ENCODE results near the gene DBET.
"Not testable (repeated sequence)": the region's sequence is repeated elsewhere in the genome, so short reads cannot be mapped to it uniquely, and the experiment has no call there.

The DBET gene

DNA sequence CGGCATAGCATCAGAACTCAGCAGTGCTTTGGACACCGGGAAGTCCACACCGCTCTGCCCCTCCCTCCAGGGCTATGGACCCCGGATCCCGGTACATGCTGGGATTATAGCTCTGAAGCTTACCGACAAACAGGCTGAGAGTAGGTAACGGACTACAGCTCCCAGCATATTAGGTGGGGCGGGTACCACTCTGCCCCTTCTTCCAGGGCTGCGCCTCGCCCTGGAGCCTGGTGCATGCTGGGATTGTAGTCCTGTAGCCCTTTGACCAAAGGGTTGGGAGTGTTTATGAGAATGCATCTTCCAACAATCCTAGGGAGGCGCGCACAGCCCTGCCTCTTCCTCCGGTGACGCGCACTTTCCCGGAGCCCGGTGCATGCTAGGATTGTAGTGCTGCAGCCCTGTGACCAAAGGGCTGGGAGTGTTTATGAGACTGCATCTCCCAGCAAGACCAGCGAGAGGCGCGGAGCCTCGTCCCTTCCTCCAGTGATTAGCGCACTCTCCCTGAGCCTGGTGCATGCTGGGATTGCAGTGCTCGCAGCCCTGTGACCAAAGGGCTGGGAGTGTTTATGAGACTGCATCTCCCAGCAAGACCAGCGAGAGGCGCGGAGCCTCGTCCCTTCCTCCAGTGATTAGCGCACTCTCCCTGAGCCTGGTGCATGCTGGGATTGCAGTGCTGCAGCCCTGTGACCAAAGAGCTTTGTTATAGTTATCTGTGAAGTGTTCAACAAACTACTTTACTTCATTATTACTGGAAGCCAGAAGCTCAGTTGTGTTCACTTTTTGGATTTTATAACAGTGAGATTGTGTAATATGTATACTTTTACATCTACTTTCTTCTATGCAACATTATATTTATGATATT lies 14.7 kb upstream of the DBET start:
- not testable (repeated sequence) for DNase-seq (ENCODE audit: low spot score)

GRCh38 chr4:190058997-190059396 lies 5.3 kb upstream of the DBET start:
- DNase-seq (ENCODE audit: low spot score), result not testable (repeated sequence)

DNA sequence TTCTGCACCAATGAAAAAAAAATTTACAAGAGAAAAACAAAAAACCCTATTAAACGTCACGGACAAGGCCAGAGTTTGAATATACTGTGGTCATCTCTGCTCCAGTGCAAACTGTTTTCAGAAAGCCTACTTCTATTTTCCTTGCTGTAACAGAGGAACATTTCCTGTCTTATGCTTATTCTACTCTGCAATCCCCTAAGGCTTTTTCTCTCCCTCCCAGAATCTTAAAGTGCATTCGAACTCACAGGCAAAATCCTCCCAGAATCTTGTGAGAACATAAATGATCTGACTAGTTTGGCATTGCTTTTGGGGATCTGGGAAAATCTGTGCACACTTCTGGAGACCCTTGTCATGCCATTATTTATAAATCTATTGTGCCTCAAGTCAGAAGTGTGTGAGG lies 503 bp downstream of the DBET start:
- not testable (repeated sequence) for DNase-seq (ENCODE audit: low spot score)

DNA sequence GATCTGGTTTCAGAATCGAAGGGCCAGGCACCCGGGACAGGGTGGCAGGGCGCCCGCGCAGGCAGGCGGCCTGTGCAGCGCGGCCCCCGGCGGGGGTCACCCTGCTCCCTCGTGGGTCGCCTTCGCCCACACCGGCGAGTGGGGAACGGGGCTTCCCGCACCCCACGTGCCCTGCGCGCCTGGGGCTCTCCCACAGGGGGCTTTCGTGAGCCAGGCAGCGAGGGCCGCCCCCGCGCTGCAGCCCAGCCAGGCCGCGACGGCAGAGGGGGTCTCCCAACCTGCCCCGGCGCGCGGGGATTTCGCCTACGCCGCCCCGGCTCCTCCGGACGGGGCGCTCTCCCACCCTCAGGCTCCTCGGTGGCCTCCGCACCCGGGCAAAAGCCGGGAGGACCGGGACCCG lies 4.0 kb downstream of the DBET start:
- not testable (repeated sequence) for DNase-seq (ENCODE audit: low spot score)

GRCh38 chr4:190093052-190093451 lies 28.8 kb downstream of the DBET start:
- not testable (repeated sequence) for DNase-seq (ENCODE audit: low spot score)

DNA sequence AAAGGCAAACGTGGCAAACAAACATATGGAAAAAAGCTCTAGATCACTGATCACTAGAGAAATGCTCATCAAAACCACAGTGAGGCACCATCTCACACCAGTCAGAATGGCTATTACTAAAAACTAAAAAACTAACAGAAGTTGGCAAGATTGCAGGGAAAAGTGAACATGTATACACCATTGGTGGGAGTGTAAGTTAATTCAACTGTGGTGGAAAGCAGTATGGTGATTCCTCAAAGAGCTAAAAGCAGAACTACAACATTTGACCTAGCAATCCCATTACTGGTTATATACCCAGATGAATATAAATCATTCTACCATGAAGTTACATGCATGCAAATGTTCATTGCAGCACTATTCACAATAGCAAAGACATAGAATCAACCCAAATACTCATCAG lies 29.7 kb downstream of the DBET start:
- not testable (repeated sequence) for DNase-seq (ENCODE audit: low spot score)

DNA sequence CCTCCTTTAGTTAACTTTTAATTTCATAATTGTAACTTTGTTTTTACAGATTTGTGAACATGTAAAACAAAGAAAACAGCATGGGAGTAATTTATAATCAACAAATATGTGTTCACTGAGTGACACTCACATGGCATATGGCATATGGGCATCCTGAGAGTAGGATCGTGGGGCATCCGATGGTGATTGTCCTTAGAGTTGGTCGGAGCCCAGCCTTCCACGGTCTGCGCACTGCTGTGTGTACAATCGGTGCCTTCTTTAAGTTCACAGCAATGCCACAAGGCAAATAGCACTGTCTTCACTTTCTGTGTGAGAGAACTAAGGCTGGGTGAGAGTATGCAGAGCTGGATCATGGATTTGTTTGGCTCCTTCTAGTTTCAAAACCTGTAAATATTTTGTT lies 31.0 kb downstream of the DBET start:
- not testable (repeated sequence) for DNase-seq (ENCODE audit: low spot score)

DNA sequence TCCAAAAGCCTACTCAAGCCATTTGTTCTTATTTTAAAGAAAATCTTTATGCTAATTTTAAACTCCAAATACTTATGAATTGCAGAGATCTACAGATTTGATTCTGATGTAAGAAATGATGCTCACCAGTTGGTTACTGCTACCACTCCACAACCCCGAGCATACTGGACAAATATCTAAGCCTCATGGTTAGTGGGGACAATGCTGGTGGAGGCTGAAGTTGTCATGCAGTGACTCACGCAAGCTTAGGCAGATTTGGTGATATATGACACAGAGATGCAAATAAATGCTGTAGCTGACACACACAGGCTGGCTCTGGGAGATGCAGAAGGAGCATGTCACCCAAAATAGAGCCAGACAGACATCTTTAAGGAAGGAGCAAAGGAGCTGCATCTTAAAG lies 35.3 kb downstream of the DBET start:
- DNase-seq (ENCODE audit: low spot score), result not testable (repeated sequence)

DNA sequence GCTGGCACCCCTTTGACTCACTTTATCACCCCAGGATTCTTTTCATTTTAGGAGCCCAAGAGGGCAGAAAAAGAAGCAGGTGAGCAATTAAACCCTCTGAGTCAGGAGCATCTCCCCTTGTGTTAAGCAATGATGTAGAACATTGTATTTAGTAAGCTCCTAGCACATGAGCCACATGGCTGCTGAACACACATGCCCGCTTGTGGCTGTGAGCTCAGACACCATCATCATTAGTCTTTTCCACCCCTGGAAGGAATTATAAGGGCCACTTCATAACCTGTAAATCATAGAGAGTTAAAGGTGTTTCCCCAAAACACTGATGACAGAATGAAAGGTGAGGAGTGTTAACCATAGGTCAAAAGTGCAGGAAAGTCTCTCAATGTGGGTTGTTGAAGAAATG lies 37.2 kb downstream of the DBET start:
- not testable (repeated sequence) for DNase-seq (ENCODE audit: low spot score)

- not testable (repeated sequence) for DNase-seq (ENCODE audit: low spot score)
These were observed 41.9 kb downstream of the DBET start for GRCh38 chr4:190106191-190106590.

GRCh38 chr4:190106611-190107480 lies 42.5 kb downstream of the DBET start:
- DNase-seq (ENCODE audit: low spot score), result not testable (repeated sequence)

DNA sequence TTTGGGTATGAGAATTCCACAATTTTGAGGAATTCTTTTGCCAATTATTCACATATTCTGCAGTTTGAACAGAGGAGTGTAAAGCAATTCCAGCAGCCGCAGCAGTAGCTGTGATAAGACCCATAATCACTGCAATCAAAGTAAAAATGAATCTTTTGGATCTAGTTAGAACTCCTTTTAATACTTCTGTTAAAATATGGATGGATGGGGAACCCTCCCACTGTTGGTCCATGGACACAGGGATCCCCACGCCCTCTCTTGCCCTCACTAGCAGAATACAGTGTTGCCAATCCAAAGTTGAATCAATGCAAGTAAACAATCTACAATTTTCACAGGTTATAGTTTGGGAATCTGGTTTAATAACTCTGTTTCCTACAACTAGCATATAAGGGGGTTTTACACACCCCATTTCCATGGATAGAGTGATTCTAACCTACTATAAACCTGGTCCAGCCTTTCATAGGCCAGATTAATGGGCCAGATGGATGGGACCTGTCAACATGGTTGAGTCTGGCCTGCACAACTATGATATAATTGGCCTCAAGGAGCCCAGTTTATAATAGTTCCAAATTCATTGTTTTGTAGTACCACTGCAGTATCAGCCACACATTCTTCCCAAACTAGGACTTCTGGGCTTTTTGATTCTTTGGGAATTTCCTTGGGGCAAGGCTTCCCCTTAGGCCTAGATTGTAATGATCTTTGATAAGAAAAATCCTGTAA lies 43.6 kb downstream of the DBET start:
- DNase-seq (ENCODE audit: low spot score), result not testable (repeated sequence)

GRCh38 chr4:190108756-190109155 lies 44.5 kb downstream of the DBET start:
- DNase-seq (ENCODE audit: low spot score), result not testable (repeated sequence)

DNA sequence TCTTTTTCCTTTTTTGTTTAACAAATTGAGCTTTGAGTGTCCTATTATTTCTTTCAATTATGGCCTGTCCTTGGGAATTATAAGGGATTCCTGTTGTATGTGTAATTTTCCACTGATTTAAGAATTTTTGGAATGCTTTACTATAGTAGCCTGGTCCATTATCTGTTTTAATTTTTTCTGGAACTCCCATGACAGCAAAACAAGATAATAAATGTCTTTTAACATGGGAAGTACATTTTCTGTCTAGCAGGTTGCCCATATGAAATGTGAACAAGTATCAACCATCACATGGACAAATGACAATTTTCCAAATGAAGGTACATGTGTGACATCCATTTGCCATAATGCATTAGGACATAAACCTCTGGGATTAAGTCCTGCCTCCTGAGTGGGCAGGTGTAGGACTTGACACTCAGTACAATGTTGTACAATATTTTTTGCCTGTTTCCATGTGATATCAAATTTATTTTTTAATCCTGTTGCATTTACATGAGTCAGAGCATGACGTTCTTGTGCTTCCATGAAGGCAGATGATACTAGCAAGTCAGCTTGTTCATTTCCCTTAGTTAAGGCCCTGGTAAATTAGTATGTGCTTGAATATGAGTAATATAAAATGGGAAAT lies 45.2 kb downstream of the DBET start:
- DNase-seq (ENCODE audit: low spot score), result not testable (repeated sequence)

DNA sequence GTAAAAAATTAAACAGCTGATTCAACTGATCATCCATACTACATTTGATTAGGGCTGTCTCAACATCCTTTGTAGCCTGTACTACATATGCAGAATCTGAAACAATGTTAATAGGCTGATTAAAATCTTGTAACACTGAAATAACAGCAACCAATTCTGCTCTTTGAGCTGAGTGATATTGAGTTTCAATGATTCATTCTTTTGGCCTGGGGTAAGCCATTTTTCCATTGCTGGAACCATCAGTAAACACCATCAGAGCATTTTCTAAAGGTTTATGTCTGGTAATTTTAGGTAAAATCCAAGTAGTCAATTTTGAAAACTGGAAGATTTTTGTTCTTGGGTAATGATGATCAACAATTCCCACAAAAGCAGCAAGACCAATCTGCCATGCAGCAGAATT lies 45.7 kb downstream of the DBET start:
- DNase-seq (ENCODE audit: low spot score), result not testable (repeated sequence)

DNA sequence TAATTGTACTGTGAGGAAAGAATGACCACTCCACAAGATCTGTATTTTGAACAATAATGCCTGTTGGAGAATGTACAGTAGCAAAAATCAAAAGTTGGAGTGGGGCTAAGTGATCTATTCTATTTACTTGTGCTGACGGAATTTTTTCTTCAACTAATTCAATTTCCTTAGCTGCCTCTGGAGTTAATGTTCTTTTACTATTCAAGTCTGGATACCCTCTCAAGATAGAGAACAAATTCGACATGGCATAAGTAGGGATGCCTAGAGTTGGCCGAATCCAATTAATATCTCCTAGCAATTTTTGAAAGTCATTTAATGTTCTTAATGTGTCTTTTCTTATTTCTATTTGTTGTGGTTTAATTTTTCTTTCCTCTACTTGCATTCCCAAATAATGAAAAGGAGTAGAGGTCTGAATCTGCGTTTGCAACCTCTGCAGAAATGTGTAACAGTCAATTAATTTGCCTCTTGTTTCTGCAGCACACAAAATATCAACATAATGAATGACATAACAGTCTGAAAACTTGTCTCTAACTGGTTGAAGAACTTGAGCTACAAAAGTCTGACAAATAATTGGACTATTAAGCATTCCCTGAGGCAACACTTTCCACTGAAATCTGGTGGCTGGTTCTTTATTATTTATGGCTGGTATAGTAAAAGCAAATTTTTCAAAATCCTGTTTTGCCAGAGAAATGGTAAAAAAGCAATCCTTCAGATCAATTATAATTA lies 46.4 kb downstream of the DBET start:
- not testable (repeated sequence) for DNase-seq (ENCODE audit: low spot score)

- not testable (repeated sequence) for DNase-seq (ENCODE audit: low spot score)
These were observed 48.6 kb downstream of the DBET start for GRCh38 chr4:190112879-190113278.

- DNase-seq (ENCODE audit: low spot score), result not testable (repeated sequence)
These were observed 50.7 kb downstream of the DBET start for GRCh38 chr4:190114991-190115390.

Data from CD4-positive, alpha-beta T cell treated with Interleukin-2 at 100 ng/mL for 4 hours (primary cell).